OCI-LY3 (cell line): Measurements from ENCODE around the gene SPOP.

Experiments
- CTCF ChIP-seq: fragments of 200-600, 300-600 bp; sonication (generic); IDR thresholded peaks from 2 replicates; pipeline ENCODE4 v1.5.1; 2014; ENCODE audit warnings: antibody characterized with exemption, low read length, low read depth
- EZH2phosphoT487 ChIP-seq: fragments of 200-600 bp; shearing (Covaris generic); IDR thresholded peaks from 2 replicates; pipeline ENCODE4 v1.6.1; 2018; ENCODE audit warnings: antibody characterized with exemption, mixed run types, low read depth

GRCh38 chr17:49695698-49696232, 17.9 kb upstream of the SPOP start:
- no peak for TF ChIP-seq EZH2phosphoT487
- no peak for TF ChIP-seq CTCF
